GM12878 (cell line): ENCODE results near the gene DCBLD1. TPM values are rescaled to one million over a fixed set of nuclear protein-coding genes. Genes with fewer than 3 reads are reported as not detected.

Source experiments
- ATAC-seq: fragments of 200-7000 bp; cut with Tn5 transposase; 3 replicates; pipeline ENCODE4 v1.9.1; 2020; ENCODE audit warnings: mild to moderate bottlenecking, moderate library complexity
- BruUV-seq: library from RNA; stranded (reverse); fragments of 400-500 nt; replicated peaks from 2 replicates; lab custom pipeline; 2021; lab: Mats Ljungman, UMichigan
- CTCF ChIA-PET: fragments of 300-600 bp; sonication (Branson Sonifier 250); formaldehyde crosslinking; extraction: SDS; loops from one replicate; lab custom pipeline; 2021; ENCODE audit warnings: inconsistent platforms; lab: Yijun Ruan, JAX
- POLR2A ChIA-PET: fragments of 350-600 bp; formaldehyde crosslinking; extraction: SDS; loops from one replicate; lab custom pipeline; 2021; ENCODE audit warnings: inconsistent platforms; lab: Charles Lee
- RAD21 ChIA-PET: fragments of 300-600 bp; sonication (Branson Sonifier 250); formaldehyde crosslinking; loops from one replicate; lab custom pipeline; 2023; ENCODE audit warnings: antibody characterized with exemption; ENCODE audit not compliant: unreplicated experiment; lab: Charles Lee
- SMC1A ChIA-PET: fragments of 300-600 bp; sonication (Branson Sonifier 250); formaldehyde crosslinking; loops from one replicate; lab custom pipeline; 2023; ENCODE audit not compliant: unreplicated experiment, uncharacterized antibody; lab: Charles Lee
- DNase-seq: peaks from one replicate; pipeline ENCODE4 v3.0.0-alpha.2; 2011; ENCODE audit warnings: low read depth, low spot score
- FAIRE-seq: peaks from 3 replicates; lab custom pipeline; 2011; peaks lifted over from hg19 to GRCh38; lab: Jason Lieb, UNC
- H2AFZ ChIP-seq: 2 replicates; pipeline ENCODE4 v1.6.0; 2011; ENCODE audit warnings: low read depth, low read length, control low read depth; ENCODE audit not compliant: control insufficient read depth
- H3K27ac ChIP-seq: 2 replicates; pipeline ENCODE4 v1.5.1; 2011; ENCODE audit warnings: control low read depth; ENCODE audit not compliant: control insufficient read depth, insufficient read depth
- H3K27me3 ChIP-seq, 2 experiments: replicated peaks in 1 of 2; 2 replicates each; pipeline versions ENCODE4 v1.6.0 to v1.6.1; 2011; ENCODE audit warnings: low read length in 1 of 2; ENCODE audit not compliant: control insufficient read depth in 2 of 2, insufficient read depth in 2 of 2
- H3K36me3 ChIP-seq, 2 experiments: 2 replicates each; pipeline ENCODE4 v1.5.1; 2011; ENCODE audit warnings: low read length in 1 of 2; ENCODE audit not compliant: control insufficient read depth in 2 of 2, insufficient read depth in 2 of 2
- H3K4me1 ChIP-seq: 2 replicates; pipeline ENCODE4 v1.6.1; 2011; ENCODE audit warnings: mild to moderate bottlenecking, low read length, moderate library complexity, mixed read lengths; ENCODE audit not compliant: control insufficient read depth, insufficient read depth
- H3K4me2 ChIP-seq: 2 replicates; pipeline ENCODE4 v1.6.0; 2011; ENCODE audit warnings: control low read depth; ENCODE audit not compliant: control insufficient read depth, insufficient read depth
- H3K4me3 ChIP-seq: fragments of 200-600 bp; sonication (generic); 2 replicates; pipeline ENCODE4 v1.5.1; 2016
- H3K79me2 ChIP-seq: 2 replicates; pipeline ENCODE4 v1.6.0; 2011; ENCODE audit warnings: low read length; ENCODE audit not compliant: control insufficient read depth, insufficient read depth
- H3K9ac ChIP-seq: 2 replicates; pipeline ENCODE4 v1.8.0; 2011; ENCODE audit warnings: low read length, control low read depth, mixed read lengths; ENCODE audit not compliant: control insufficient read depth, insufficient read depth
- H3K9me3 ChIP-seq: replicated peaks from 3 replicates; pipeline ENCODE4 v1.5.1; 2011; ENCODE audit warnings: mild to moderate bottlenecking, low read length; ENCODE audit not compliant: control insufficient read depth, insufficient read depth
- H4K20me1 ChIP-seq: 2 replicates; pipeline ENCODE4 v1.6.0; 2011; ENCODE audit not compliant: control insufficient read depth, insufficient read depth
- BACH1 ChIP-seq: fragments of 450-650 bp; IDR thresholded peaks from 2 replicates; pipeline ENCODE4 v1.6.1; 2017; ENCODE audit warnings: mild to moderate bottlenecking, borderline replicate concordance
- CHD4 ChIP-seq: fragments of 200-600 bp; sonication (generic); IDR thresholded peaks from 2 replicates; pipeline ENCODE4 v1.6.1; 2016; ENCODE audit warnings: mild to moderate bottlenecking
- CREM ChIP-seq: IDR thresholded peaks from 2 replicates; pipeline ENCODE4 v1.6.1; 2014; ENCODE audit warnings: antibody characterized with exemption, low read depth
- ETV6 ChIP-seq, 2 experiments: fragments of 450-650 bp in 1 of 2; IDR thresholded peaks in 1 of 2; conservative IDR thresholded peaks in 1 of 2; 2 replicates each; pipeline ENCODE4 v1.6.1; 2014; ENCODE audit warnings: antibody characterized with exemption in 1 of 2, borderline replicate concordance in 1 of 2, low read depth in 1 of 2, mild to moderate bottlenecking in 1 of 2, moderate library complexity in 1 of 2
- GABPA ChIP-seq: IDR thresholded peaks from 2 replicates; pipeline ENCODE4 v1.6.1; 2014; ENCODE audit warnings: antibody characterized with exemption, low read depth, mild to moderate bottlenecking, inconsistent platforms
- IKZF2 ChIP-seq, 2 experiments: fragments of 450-650 bp; IDR thresholded peaks; 2 replicates each; pipeline ENCODE4 v1.6.1; 2017; ENCODE audit warnings: mild to moderate bottlenecking in 2 of 2, moderate library complexity in 2 of 2
- JUNB ChIP-seq: IDR thresholded peaks from 2 replicates; pipeline ENCODE4 v1.6.1; 2016; ENCODE audit warnings: antibody characterized with exemption, mild to moderate bottlenecking
- MLLT1 ChIP-seq: fragments of 450-650 bp; IDR thresholded peaks from 2 replicates; pipeline ENCODE4 v1.6.1; 2016; ENCODE audit warnings: mild to moderate bottlenecking
- NFXL1 ChIP-seq: fragments of 450-650 bp; IDR thresholded peaks from 2 replicates; pipeline ENCODE4 v1.6.1; 2017; ENCODE audit warnings: antibody characterized with exemption, mild to moderate bottlenecking, borderline replicate concordance
- PAX5 ChIP-seq: IDR thresholded peaks from 2 replicates; pipeline ENCODE4 v1.6.1; 2011; ENCODE audit warnings: low read depth, low read length, borderline replicate concordance
- POLR2AphosphoS5 ChIP-seq: IDR thresholded peaks from 2 replicates; pipeline ENCODE4 v1.6.1; 2011; ENCODE audit warnings: mild to moderate bottlenecking, low read length, inconsistent platforms
- RCOR1 ChIP-seq: conservative IDR thresholded peaks from 2 replicates; pipeline ENCODE4 v1.6.1; 2012; ENCODE audit warnings: low read depth, low read length, improper control_type of control experiment
- SMC3 ChIP-seq: IDR thresholded peaks from 2 replicates; pipeline ENCODE4 v1.6.1; 2011; ENCODE audit warnings: low read length, improper control_type of control experiment, borderline replicate concordance
- SREBF1 ChIP-seq: IDR thresholded peaks from 2 replicates; pipeline ENCODE4 v1.6.1; 2012; ENCODE audit warnings: mild to moderate bottlenecking, low read length
- ZBED1 ChIP-seq: IDR thresholded peaks from 2 replicates; pipeline ENCODE4 v1.6.1; 2016; ENCODE audit warnings: borderline replicate concordance
- ZBTB40 ChIP-seq: fragments of 450-650 bp; IDR thresholded peaks from 2 replicates; pipeline ENCODE4 v1.6.1; 2016; ENCODE audit warnings: mild to moderate bottlenecking, moderate library complexity, borderline replicate concordance
- ZNF217 ChIP-seq: fragments of 450-650 bp; IDR thresholded peaks from 2 replicates; pipeline ENCODE4 v1.6.1; 2017; ENCODE audit warnings: antibody characterized with exemption, mild to moderate bottlenecking
- WGBS: methylation state at CpG from one replicate; pipeline ENCODE4 v1.1.6; 2016; ENCODE audit warnings: low lambda C conversion rate; ENCODE audit not compliant: insufficient replicate concordance, insufficient coverage; ENCODE audit errors: missing lambda C conversion rate; 5-methylcytosine and 5-hydroxymethylcytosine counted together
- in situ Hi-C: fragments of 300-500 bp; cut with MboI; formaldehyde crosslinking; loops from 9 replicates; pipeline ENCODE4 v1.14.3; 2018; ENCODE audit warnings: mixed read lengths
- intact Hi-C: fragments of 100-400 bp; cut with micrococcal nuclease; formaldehyde crosslinking; loops from one replicate; pipeline ENCODE4 v1.14.2; 2022; ENCODE audit not compliant: unreplicated experiment
- polyA plus RNA-seq, 11 experiments: library from polyadenylated mRNA; depleted of rRNA in 4 of 11; unstranded in 6 of 11; stranded (reverse) in 5 of 11; fragments of >200 nt; fragmentation: Nextera tagmentation in 4 of 11; fragmentation: Illumina TruSeq in 1 of 11; extraction: Ambion mirVana in 4 of 11; extraction: Trizol in 1 of 11; gene quantifications; 1 replicate in 1 of 11; 2 replicates in 10 of 11; pipeline versions ENCODE4 v1.2.1 to v1.2.3, GENCODE V29; 2011 to 2016; ENCODE audit warnings: inconsistent platforms in 2 of 11, missing spikeins in 2 of 11, low read depth in 1 of 11
- total RNA-seq, 4 experiments: library from RNA; depleted of rRNA in 3 of 4; stranded (reverse); fragments of >200 nt in 3 of 4; fragmentation: Illumina TruSeq in 1 of 4; extraction: Trizol in 1 of 4; gene quantifications; 2 replicates each; pipeline versions ENCODE4 v1.2.1 to v1.2.3, GENCODE V29; 2013 to 2021
- TF ChIP-seq, protein P1 (sequence below): IDR thresholded peaks from 2 replicates; pipeline ENCODE4 v1.6.1; 2011; ENCODE audit warnings: low read depth, mild to moderate bottlenecking, low read length, moderate library complexity, borderline replicate concordance; ENCODE audit errors: extremely low read depth

The DCBLD1 gene
- total and polyA plus RNA-seq, 10 of the 15 experiments (the other 5 are each of a cell fraction or from before 2014, with no cell fraction given), result 0.92 to 9.2 (median 8.3) TPM

DNA sequence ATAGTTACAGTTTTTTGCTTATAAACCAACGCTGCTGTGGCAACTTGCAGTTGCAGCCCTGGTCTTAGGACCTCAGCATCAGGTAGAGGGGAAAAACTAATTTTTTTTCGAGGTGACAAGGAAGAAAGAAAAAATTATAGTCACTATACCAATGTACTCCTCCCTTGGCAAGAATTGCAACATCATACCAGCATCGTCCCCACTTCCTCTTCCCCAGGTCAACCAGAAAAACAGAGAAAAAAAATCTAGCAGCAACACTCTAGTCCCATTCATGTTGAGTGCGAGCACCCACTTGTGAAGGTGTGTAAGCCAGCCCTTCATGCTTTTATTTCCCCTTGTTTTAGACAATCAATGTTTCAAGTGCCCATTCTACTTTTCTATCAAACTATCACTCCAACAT, 13.1 kb upstream of the DCBLD1 start (continued):
- TF ChIP-seq SMC3 (no peak), IKZF2 (IDR thresholded peaks at IDR 0.05) (no peak), MLLT1 (no peak), ZBED1 (no peak), NFXL1 (no peak), POLR2AphosphoS5 (no peak)

GRCh38 chr6:117469791-117470190, 12.7 kb upstream of the DCBLD1 start:
- no peak for FAIRE-seq
- Histone ChIP-seq H4K20me1 (no peaks in the 10 kb centered on the region), H3K27me3 (no peaks in the 10 kb centered on the region), H3K4me3 (no peak overlapping the region), H3K4me1 (no peaks in the 10 kb centered on the region), H3K79me2 (no peaks in the 10 kb centered on the region), H3K36me3 (no peaks in the 10 kb centered on the region), H3K9ac (no peak overlapping the region), H3K4me2 (no peak overlapping the region), H2AFZ (no peak overlapping the region), H3K9me3 (no peaks in the 10 kb centered on the region; the same call in 2 of the 3 replicates), H3K27ac (no peak overlapping the region)
- intact Hi-C loops, result no loop called here
- in situ Hi-C loops, result no loop called here
- ChIA-PET POLR2A (no interaction called here), SMC1A (no interaction called here), CTCF (no interaction called here), RAD21 (no interaction called here)
- WGBS, result 47% methylated on average over 3 of the region's 3 CpGs
- DNase-seq, result no peak
- no TSS peak for BruUV-seq
- ATAC-seq, result no peak
- TF ChIP-seq ETV6 (conservative IDR thresholded peaks at IDR 0.05 in 1 of 2, IDR thresholded peaks at IDR 0.05 in 1 of 2; ENCODE audit: borderline replicate concordance in 1 of 2, low read depth in 1 of 2) (no peak), RCOR1 (no peak), PAX5 (no peak), ZNF217 (no peak), CREM (no peak), BACH1 (no peak), GABPA (no peak), SREBF1 (no peak), ZBTB40 (no peak), MLLT1 (no peak), JUNB (no peak), CHD4 (no peak)
- TF ChIP-seq, protein P1, sequence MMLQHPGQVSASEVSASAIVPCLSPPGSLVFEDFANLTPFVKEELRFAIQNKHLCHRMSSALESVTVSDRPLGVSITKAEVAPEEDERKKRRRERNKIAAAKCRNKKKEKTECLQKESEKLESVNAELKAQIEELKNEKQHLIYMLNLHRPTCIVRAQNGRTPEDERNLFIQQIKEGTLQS, result no peak
